SK-N-SH (cell line): ENCODE data around the gene SLC2A8. TPM values are rescaled to one million over a fixed set of nuclear protein-coding genes. Genes with fewer than 3 reads are reported as not detected.

ENCODE experiments used
- CTCF ChIA-PET: fragments of 300-600, 350-600 bp; formaldehyde crosslinking; extraction: SDS; loops from one replicate; lab custom pipeline; 2021; lab: Yijun Ruan, JAX
- POLR2A ChIA-PET: fragments of 350-600 bp; sonication (Branson Sonifier 250); formaldehyde crosslinking; extraction: SDS; loops from one replicate; lab custom pipeline; 2020; ENCODE audit warnings: antibody characterized with exemption, inconsistent platforms; lab: Yijun Ruan, JAX
- DNase-seq: peaks from one replicate; pipeline ENCODE4 v3.0.0; 2012
- H2AFZ ChIP-seq: fragments of 200-600 bp; sonication (generic); 2 replicates; pipeline ENCODE4 v1.8.1; 2016; ENCODE audit warnings: antibody characterized with exemption, mild to moderate bottlenecking, low read depth
- H3F3A ChIP-seq: fragments of 200-600 bp; sonication (generic); replicated peaks from 2 replicates; pipeline ENCODE3; 2016; ENCODE audit warnings: antibody characterized with exemption, mild to moderate bottlenecking; ENCODE audit not compliant: insufficient read depth
- H3K27ac ChIP-seq, 2 experiments: fragments of 200-500 bp in 1 of 2; fragments of 200-600 bp in 1 of 2; sonication (Bioruptor generic) in 1 of 2; sonication (generic), shearing (Covaris generic) in 1 of 2; 2 replicates each; pipeline versions ENCODE4 v1.5.1 to v1.6.1; 2014 to 2016; ENCODE audit warnings: low read depth in 2 of 2, inconsistent platforms in 1 of 2, low read length in 1 of 2, mild to moderate bottlenecking in 1 of 2, mixed read lengths in 1 of 2
- H3K27me3 ChIP-seq: fragments of 200-600 bp; sonication (generic), shearing (Covaris generic); 2 replicates; pipeline ENCODE4 v1.6.1; 2016; ENCODE audit warnings: mixed run types; ENCODE audit not compliant: insufficient read depth
- H3K36me3 ChIP-seq, 2 experiments: fragments of 200-500 bp in 1 of 2; fragments of 200-600 bp in 1 of 2; sonication (Bioruptor generic) in 1 of 2; sonication (generic) in 1 of 2; replicated peaks in 1 of 2; 2 replicates each; pipeline versions ENCODE3 to v1.5.1; 2014 to 2016; ENCODE audit warnings: low read length in 1 of 2, mild to moderate bottlenecking in 1 of 2; ENCODE audit not compliant: insufficient read depth in 2 of 2, control insufficient read depth in 1 of 2
- H3K4me1 ChIP-seq, 2 experiments: fragments of 200-500 bp in 1 of 2; fragments of 200-600 bp in 1 of 2; sonication (Bioruptor generic) in 1 of 2; sonication (generic), shearing (Covaris generic) in 1 of 2; 2 replicates each; pipeline versions ENCODE4 v1.5.1 to v1.6.1; 2014 to 2016; ENCODE audit warnings: low read depth in 1 of 2, low read length in 1 of 2, mixed run types in 1 of 2; ENCODE audit not compliant: insufficient read depth in 2 of 2, control insufficient read depth in 1 of 2
- H3K4me2 ChIP-seq: fragments of 200-600 bp; sonication (generic), shearing (Covaris generic); 2 replicates; pipeline ENCODE4 v1.6.1; 2017; ENCODE audit warnings: mixed run types
- H3K4me3 ChIP-seq, 2 experiments: fragments of 200-500 bp in 1 of 2; fragments of 200-600 bp in 1 of 2; sonication (Bioruptor generic) in 1 of 2; sonication (generic), shearing (Covaris generic) in 1 of 2; 2 replicates each; pipeline versions ENCODE4 v1.5.1 to v1.8.1; 2014 to 2016; ENCODE audit warnings: low read depth in 2 of 2, inconsistent platforms in 1 of 2, low read length in 1 of 2, mild to moderate bottlenecking in 1 of 2, mixed read lengths in 1 of 2, moderate library complexity in 1 of 2
- H3K79me2 ChIP-seq: fragments of 200-600 bp; sonication (generic); 2 replicates; pipeline ENCODE4 v1.8.1; 2017; ENCODE audit warnings: mild to moderate bottlenecking; ENCODE audit not compliant: insufficient read depth
- H3K9ac ChIP-seq: fragments of 200-600 bp; sonication (generic); 2 replicates; pipeline ENCODE4 v1.6.1; 2017; ENCODE audit warnings: mixed run types
- H3K9me2 ChIP-seq: fragments of 200-600 bp; sonication (generic); 2 replicates; pipeline ENCODE4 v1.6.1; 2017; ENCODE audit warnings: mixed run types
- H3K9me3 ChIP-seq: fragments of 200-600 bp; sonication (generic); 2 replicates; pipeline ENCODE4 v1.6.1; 2017; ENCODE audit warnings: mixed run types, mild to moderate bottlenecking, moderate library complexity
- H4K20me1 ChIP-seq: fragments of 200-600 bp; sonication (generic); 2 replicates; pipeline ENCODE4 v1.6.1; 2017; ENCODE audit warnings: mild to moderate bottlenecking, mixed run types; ENCODE audit not compliant: insufficient read depth
- CTCF ChIP-seq: fragments of 200-600 bp; sonication (generic); IDR thresholded peaks from 2 replicates; pipeline ENCODE4 v1.6.1; 2017; ENCODE audit warnings: antibody characterized with exemption, mild to moderate bottlenecking, moderate library complexity
- ELF1 ChIP-seq: IDR thresholded peaks from 2 replicates; pipeline ENCODE4 v1.4.0; 2012
- EP300 ChIP-seq, 2 experiments: IDR thresholded peaks; 2 replicates each; pipeline versions ENCODE4 v1.4.0 to v1.6.1; 2012; ENCODE audit warnings: borderline replicate concordance in 1 of 2, low read depth in 1 of 2, low read length in 1 of 2
- EZH2phosphoT487 ChIP-seq: fragments of 200-600 bp; sonication (generic); IDR thresholded peaks from 2 replicates; pipeline ENCODE4 v1.6.1; 2017; ENCODE audit warnings: low read depth, mixed run types, mild to moderate bottlenecking, antibody characterized with exemption, moderate library complexity, borderline replicate concordance
- MEF2A ChIP-seq: IDR thresholded peaks from 2 replicates; pipeline ENCODE4 v1.4.0; 2012; ENCODE audit warnings: low read depth, borderline replicate concordance
- NFIC ChIP-seq: IDR thresholded peaks from 2 replicates; pipeline ENCODE4 v1.4.0; 2012; ENCODE audit warnings: borderline replicate concordance
- NRF1 ChIP-seq: IDR thresholded peaks from 2 replicates; pipeline ENCODE4 v1.6.1; 2012; ENCODE audit warnings: low read depth, mild to moderate bottlenecking, low read length
- PBX3 ChIP-seq: IDR thresholded peaks from 2 replicates; pipeline ENCODE4; 2012
- RCOR1 ChIP-seq: fragments of 150-350 bp; IDR thresholded peaks from 2 replicates; pipeline ENCODE4 v1.6.1; 2017; ENCODE audit warnings: antibody characterized with exemption, low read length
- RFX5 ChIP-seq: IDR thresholded peaks from 2 replicates; pipeline ENCODE4 v1.6.1; 2012; ENCODE audit warnings: mild to moderate bottlenecking, improper control_type of control experiment, low read length
- SIN3A ChIP-seq: IDR thresholded peaks from 2 replicates; pipeline ENCODE4 v1.6.1; 2012; ENCODE audit warnings: low read depth, mild to moderate bottlenecking, low read length, moderate library complexity, borderline replicate concordance
- USF1 ChIP-seq: IDR thresholded peaks from 2 replicates; pipeline ENCODE4 v1.4.0; 2012; ENCODE audit warnings: low read depth, borderline replicate concordance
- USF2 ChIP-seq: fragments of 150-350 bp; IDR thresholded peaks from 2 replicates; pipeline ENCODE4 v1.6.1; 2017; ENCODE audit warnings: antibody characterized with exemption, low read length, low read depth, borderline replicate concordance
- YY1 ChIP-seq: IDR thresholded peaks from 2 replicates; pipeline ENCODE4 v1.4.0; 2012; ENCODE audit warnings: low read depth, mild to moderate bottlenecking
- WGBS: methylation state at CpG from one replicate; pipeline ENCODE4 v1.1.6; 2017; ENCODE audit warnings: low lambda C conversion rate; 5-methylcytosine and 5-hydroxymethylcytosine counted together
- polyA plus RNA-seq, 3 experiments: library from polyadenylated mRNA; depleted of rRNA; stranded (reverse); fragments of >200 nt; gene quantifications; 2 replicates each; pipeline ENCODE4 v1.2.3, GENCODE V29; 2012
- TF ChIP-seq, protein P1 (sequence below): fragments of 150-350 bp; IDR thresholded peaks from 2 replicates; pipeline ENCODE4 v1.6.1; 2016; ENCODE audit warnings: mild to moderate bottlenecking, low read depth, low read length
- TF ChIP-seq, protein P2 (sequence below): IDR thresholded peaks from 2 replicates; pipeline ENCODE4 v1.4.0; 2012; ENCODE audit warnings: low read depth

Gene SLC2A8
- polyA plus RNA-seq, 1 of the 3 experiments (the other 2 are of a cell fraction), result 15.1 TPM

DNA sequence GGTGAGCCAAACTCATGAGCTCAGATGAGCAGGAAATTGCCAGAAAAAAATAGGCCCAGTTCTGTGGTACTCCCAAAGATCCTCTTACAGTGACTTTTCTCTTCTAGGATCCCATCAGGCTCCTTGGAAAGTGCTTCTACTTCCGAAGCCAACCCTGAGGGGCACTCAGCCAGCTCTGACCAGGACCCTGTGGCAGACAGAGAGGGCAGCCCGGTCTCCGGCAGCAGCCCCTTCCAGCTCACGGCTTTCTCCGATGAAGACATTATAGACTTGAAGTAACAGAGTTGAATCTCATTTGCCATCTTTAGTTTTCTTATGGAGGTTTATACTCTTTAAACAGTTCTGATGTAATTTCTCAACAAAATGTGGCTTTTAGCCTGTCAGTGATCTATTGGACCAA is 4.0 kb upstream of the SLC2A8 start:
- H3K36me3 ChIP-seq, result no peaks in the 10 kb centered on the region
- CTCF ChIA-PET, result interaction anchor here (0.9 to 1.6 kb wide), 4 partner anchors 169 to 448 kb away, joined by 3 read pairs; no protein-coding TSS in a partner anchor
- H3K4me1 ChIP-seq, result peaks cover 7% of the 10 kb centered on the region in 2 experiments; a peak in 2 of 4 replicates
- H4K20me1 ChIP-seq, result no peaks in the 10 kb centered on the region; the same call in 1 of the 2 replicates
- no peak overlapping the region for H3K27ac ChIP-seq
- DNase-seq, result no peak
- no peaks in the 10 kb centered on the region for H3K9me2 ChIP-seq
- H3K9ac ChIP-seq, result no peak overlapping the region
- no peak overlapping the region for H2AFZ ChIP-seq
- no peaks in the 10 kb centered on the region for H3K9me3 ChIP-seq
- peaks cover 4% of the 10 kb centered on the region; the same call in 1 of the 2 replicates for H3K79me2 ChIP-seq
- no peak overlapping the region for H3K4me2 ChIP-seq
- H3K4me3 ChIP-seq, result no peak overlapping the region
- no peaks in the 10 kb centered on the region for H3K27me3 ChIP-seq
- TF ChIP-seq RCOR1 (no peak), NFIC (no peak), EZH2phosphoT487 (no peak), MEF2A (no peak), ELF1 (no peak), SIN3A (no peak), CTCF (no peak), NRF1 (no peak), RFX5 (no peak), USF1 (no peak), EP300 (IDR thresholded peaks at IDR 0.05; ENCODE audit: borderline replicate concordance in 1 of 2, low read depth in 1 of 2, low read length in 1 of 2) (no peak), USF2 (no peak), PBX3 (no peak), YY1 (no peak)
- TF ChIP-seq, protein P1, sequence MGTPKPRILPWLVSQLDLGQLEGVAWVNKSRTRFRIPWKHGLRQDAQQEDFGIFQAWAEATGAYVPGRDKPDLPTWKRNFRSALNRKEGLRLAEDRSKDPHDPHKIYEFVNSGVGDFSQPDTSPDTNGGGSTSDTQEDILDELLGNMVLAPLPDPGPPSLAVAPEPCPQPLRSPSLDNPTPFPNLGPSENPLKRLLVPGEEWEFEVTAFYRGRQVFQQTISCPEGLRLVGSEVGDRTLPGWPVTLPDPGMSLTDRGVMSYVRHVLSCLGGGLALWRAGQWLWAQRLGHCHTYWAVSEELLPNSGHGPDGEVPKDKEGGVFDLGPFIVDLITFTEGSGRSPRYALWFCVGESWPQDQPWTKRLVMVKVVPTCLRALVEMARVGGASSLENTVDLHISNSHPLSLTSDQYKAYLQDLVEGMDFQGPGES, result no peak
- TF ChIP-seq, protein P2, sequence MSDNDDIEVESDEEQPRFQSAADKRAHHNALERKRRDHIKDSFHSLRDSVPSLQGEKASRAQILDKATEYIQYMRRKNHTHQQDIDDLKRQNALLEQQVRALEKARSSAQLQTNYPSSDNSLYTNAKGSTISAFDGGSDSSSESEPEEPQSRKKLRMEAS, result no peak
- TF ChIP-seq, all 33 proteins: peak for 0
- POLR2A ChIA-PET, result no interaction called here
- peaks cover 22% of the 10 kb centered on the region for H3F3A ChIP-seq
- WGBS, result 90% methylated on average over 5 of the region's 5 CpGs
